HEK293T (cell line): ENCODE measurements around the gene VWA3B.

Source experiments
- ARNT ChIP-seq: fragments of 450-650 bp; IDR thresholded peaks from 2 replicates; pipeline ENCODE4 v1.6.1; 2017; ENCODE audit warnings: mild to moderate bottlenecking
- FOXA1 ChIP-seq: fragments of 450-650 bp; IDR thresholded peaks from 2 replicates; pipeline ENCODE4 v1.6.1; 2016; ENCODE audit warnings: mild to moderate bottlenecking
- FOXM1 ChIP-seq: fragments of 450-650 bp; IDR thresholded peaks from 2 replicates; pipeline ENCODE4 v1.6.1; 2017; ENCODE audit warnings: mild to moderate bottlenecking, borderline replicate concordance
- SP1 ChIP-seq: fragments of 450-650 bp; IDR thresholded peaks from 2 replicates; pipeline ENCODE4 v1.6.1; 2017
- ZNF384 ChIP-seq: fragments of 450-650 bp; IDR thresholded peaks from 2 replicates; pipeline ENCODE4 v1.6.1; 2016

DNA sequence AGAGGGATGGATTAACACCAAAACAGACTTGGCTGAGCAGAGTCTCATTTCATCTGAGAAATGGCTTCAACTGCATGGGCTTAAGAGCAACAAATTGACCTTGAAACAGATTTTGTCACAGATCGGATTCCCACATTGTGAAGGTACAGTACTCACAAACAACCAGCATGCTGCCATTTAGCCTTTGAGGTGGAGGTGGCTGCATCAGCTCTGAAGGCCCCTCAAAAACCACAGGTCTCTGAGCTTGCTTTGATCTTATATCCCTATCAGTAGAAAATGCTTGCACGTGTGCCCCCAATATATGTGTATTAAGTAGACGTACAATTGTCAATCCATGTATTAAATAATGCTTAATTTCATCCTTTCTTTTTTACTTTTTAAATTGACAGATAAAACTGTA is 6.2 kb downstream of the VWA3B start:
- TF ChIP-seq ZNF384 (no peak), FOXM1 (no peak), FOXA1 (no peak), SP1 (no peak), ARNT (no peak)
